ENCODE measurements around the gene C1orf198. TPM values are rescaled to one million over a fixed set of nuclear protein-coding genes. Genes with fewer than 3 reads are reported as not detected.

C1orf198 gene
- total RNA-seq, 1 donor from 2014 or later = 159 TPM

DNA sequence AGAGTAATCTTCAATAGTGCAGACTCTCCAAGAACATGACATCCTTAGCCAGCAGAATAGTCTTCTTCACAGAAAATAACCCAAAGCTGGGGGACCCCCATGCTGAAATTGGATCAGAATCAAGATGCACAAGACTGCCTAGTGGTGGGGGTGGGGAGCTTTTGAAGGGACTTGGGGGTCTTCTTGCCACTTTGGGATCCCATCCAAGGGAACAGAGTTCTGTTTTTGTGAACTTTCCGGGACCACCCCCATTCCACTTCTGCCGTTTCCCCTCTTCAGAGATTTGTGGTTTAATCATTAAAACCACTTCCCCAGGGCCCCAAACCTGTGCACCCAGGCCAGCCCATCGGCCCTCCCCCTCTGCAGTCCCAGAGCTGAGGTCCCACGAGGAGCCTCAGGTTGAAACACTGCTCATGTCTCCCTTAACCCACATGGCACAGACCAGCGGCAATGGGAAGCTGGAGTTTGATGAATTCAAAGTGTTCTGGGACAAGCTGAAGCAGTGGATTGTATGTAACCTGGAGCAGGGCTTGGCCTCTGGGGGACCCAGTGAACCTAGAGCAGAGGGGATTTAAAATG is 76.2 kb downstream of the C1orf198 start:
- ATAC-seq (no peak), DNase-seq (no peak)
- no peaks in the 10 kb centered on the region for H3K36me3 ChIP-seq
- no peak overlapping the region for H3K27ac ChIP-seq
- no peaks in the 10 kb centered on the region for H3K9me3 ChIP-seq
- H3K4me3 ChIP-seq = no peak overlapping the region
- TF ChIP-seq, protein P1, sequence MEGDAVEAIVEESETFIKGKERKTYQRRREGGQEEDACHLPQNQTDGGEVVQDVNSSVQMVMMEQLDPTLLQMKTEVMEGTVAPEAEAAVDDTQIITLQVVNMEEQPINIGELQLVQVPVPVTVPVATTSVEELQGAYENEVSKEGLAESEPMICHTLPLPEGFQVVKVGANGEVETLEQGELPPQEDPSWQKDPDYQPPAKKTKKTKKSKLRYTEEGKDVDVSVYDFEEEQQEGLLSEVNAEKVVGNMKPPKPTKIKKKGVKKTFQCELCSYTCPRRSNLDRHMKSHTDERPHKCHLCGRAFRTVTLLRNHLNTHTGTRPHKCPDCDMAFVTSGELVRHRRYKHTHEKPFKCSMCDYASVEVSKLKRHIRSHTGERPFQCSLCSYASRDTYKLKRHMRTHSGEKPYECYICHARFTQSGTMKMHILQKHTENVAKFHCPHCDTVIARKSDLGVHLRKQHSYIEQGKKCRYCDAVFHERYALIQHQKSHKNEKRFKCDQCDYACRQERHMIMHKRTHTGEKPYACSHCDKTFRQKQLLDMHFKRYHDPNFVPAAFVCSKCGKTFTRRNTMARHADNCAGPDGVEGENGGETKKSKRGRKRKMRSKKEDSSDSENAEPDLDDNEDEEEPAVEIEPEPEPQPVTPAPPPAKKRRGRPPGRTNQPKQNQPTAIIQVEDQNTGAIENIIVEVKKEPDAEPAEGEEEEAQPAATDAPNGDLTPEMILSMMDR (IDR thresholded peaks at IDR 0.05) = no peak
- no peaks in the 10 kb centered on the region for H3K4me1 ChIP-seq
- no peaks in the 10 kb centered on the region for H3K27me3 ChIP-seq
- intact Hi-C loops (cut with DNase I) = loop anchor here (10.0 kb wide), 1 partner anchor 423 kb away; no protein-coding TSS in a partner anchor

DNA sequence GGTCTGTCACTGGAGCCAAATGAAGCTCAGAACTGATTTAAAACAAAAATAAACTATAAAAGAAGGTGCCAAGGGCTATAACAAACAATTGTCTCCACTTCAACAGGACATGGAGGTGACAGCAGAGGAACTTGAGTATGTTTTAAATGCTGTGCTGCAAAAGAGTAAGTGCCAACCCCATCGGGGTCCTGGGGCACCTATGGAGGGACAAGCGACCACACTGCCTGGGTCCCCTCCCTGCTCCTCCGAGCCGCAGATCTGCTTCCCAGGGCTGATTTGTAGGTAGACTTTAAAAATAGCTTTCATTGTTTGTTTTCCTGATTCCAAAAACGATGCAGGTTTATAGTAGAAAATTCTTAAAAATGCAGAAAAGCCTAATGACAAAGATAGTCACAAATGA is 78.3 kb downstream of the C1orf198 start:
- ATAC-seq (no peak), DNase-seq (no peak)
- Histone ChIP-seq H3K4me3 (no peak overlapping the region), H3K27ac (no peak overlapping the region), H3K27me3 (no peaks in the 10 kb centered on the region), H3K4me1 (no peaks in the 10 kb centered on the region), H3K9me3 (no peaks in the 10 kb centered on the region), H3K36me3 (no peaks in the 10 kb centered on the region)
- intact Hi-C loops (cut with DNase I) = loop anchor here (10.0 kb wide), 1 partner anchor 425 kb away; no protein-coding TSS in a partner anchor
- TF ChIP-seq, protein P1 (IDR thresholded peaks at IDR 0.05) = no peak

DNA sequence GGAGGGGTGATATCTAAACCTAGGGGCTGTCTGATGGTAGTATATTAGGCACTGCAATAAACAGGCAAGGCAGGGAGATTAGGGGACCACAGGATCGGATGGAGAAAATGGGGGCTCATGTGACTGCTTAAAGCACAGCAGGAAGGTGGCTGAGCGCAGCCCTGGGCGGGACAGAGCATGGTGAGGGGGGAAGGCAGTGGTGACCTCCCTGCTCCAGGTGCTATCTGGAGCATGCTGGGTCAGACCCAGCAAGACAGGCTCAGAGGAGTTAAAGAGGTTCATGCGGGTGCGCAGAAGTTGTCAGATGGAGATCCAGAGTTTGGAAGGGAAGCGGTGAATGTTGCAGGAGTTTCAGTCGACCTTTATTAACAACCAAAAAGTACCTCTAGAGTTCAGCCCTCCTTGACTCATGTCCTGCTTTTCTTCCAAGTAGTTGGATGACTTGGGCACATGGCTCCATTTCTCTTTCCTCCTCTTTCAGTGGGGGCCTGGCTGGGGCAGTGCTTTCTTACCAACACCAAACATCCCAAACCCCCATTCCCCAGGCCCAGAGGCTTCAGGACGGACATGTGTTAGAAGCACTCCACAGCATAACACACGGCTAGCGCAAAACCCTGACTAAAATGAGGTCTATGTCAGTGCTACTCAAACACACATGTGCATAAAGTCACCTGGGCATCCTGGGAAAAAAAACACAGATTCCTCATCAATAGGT is 79.6 kb downstream of the C1orf198 start:
- Histone ChIP-seq H3K27ac (no peak overlapping the region), H3K36me3 (no peaks in the 10 kb centered on the region), H3K27me3 (no peaks in the 10 kb centered on the region), H3K4me1 (no peaks in the 10 kb centered on the region), H3K9me3 (no peaks in the 10 kb centered on the region), H3K4me3 (no peak overlapping the region)
- intact Hi-C loops (cut with DNase I) = no loop called here
- TF ChIP-seq, protein P1 (IDR thresholded peaks at IDR 0.05) = no peak
- DNase-seq (no peak), ATAC-seq (no peak)

DNA sequence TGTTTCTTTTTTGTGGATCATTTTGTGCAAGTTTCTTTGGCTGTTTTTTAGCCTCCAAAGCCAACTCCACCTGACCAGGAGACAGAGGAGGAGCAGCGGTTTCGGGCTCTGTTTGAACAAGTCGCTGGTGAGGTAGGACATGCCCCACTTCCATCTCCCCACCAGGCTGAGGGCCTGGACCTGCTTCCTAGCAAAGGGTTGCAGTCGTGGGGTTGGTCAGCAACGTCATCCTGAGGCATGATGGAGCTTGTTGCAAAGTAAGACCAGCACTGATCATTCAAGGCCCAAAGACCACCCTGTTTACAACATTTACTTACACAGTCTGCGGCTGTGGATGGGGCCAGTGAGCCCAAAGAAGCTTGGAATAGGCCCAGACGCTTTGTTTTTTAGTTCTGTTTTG is 80.8 kb downstream of the C1orf198 start:
- H3K9me3 ChIP-seq = no peaks in the 10 kb centered on the region
- ATAC-seq (no peak), DNase-seq (no peak)
- TF ChIP-seq, protein P1 (IDR thresholded peaks at IDR 0.05) = no peak
- intact Hi-C loops (cut with DNase I) = no loop called here
- H3K27me3 ChIP-seq = no peaks in the 10 kb centered on the region
- H3K36me3 ChIP-seq = no peaks in the 10 kb centered on the region
- no peak overlapping the region for H3K27ac ChIP-seq
- no peaks in the 10 kb centered on the region for H3K4me1 ChIP-seq
- no peak overlapping the region for H3K4me3 ChIP-seq

Other genes starting within 250 kb of the C1orf198 start
- gene COG2, start 226.0 kb downstream of the C1orf198 start, total RNA-seq = 26.7 TPM
- 1.8 TPM for gene AGT, start 154.4 kb downstream of the C1orf198 start, total RNA-seq
- 21.8 TPM for gene CAPN9, start 121.1 kb downstream of the C1orf198 start, total RNA-seq
- 18.6 TPM for gene TTC13, start 110.3 kb upstream of the C1orf198 start, total RNA-seq
- 19.9 TPM for gene ARV1, start 110.6 kb upstream of the C1orf198 start, total RNA-seq
- gene FAM89A, start 171.7 kb upstream of the C1orf198 start, total RNA-seq = 41.4 TPM